IPS-11a (cell line): ENCODE results near the gene CYRIA.

Experiments used
- H3K4me3 ChIP-seq: one replicate; pipeline ENCODE4 v1.5.1; 2013; ENCODE audit warnings: low read depth, low read length, control low read depth

CYRIA gene

DNA sequence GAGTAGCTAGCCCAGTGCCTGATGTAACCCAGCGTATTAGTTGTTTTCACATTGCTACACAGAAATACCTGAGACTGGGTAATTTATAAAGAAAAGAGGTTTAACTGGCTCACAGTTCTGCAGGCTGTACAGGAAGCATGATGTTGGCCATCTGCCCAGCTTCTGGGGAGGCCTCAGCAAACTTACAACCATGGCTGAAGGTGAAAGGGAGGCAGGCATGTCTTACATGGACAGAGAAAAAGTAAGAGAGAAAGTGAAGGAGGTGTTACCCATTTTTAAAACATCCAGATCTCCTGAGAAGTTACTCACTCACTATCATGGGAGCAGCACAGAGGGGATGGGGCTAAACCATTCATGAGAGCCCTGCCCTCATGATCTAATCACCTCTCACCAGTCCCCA, 6.1 kb upstream of the CYRIA start:
- no peak overlapping the region for H3K4me3 ChIP-seq

DNA sequence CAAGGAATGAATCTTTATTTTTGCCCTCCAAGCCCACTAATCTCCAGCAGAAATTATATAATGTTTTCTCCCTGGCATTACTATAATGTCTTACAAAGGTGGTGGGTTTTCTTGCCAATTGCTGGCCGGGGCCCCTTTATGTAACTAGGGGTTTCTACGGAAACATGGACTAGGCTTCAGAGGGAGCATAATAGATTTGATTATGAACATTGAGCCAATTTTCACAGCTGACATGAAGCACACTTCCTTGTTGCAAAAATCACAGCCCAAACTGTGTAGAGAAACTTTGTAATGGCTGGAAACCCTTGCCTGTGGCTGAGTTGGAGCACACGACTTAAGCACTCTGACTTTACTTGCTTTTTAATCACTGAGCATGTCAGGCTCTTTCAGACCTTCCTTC, 3.8 kb upstream of the CYRIA start:
- no peak overlapping the region for H3K4me3 ChIP-seq

DNA sequence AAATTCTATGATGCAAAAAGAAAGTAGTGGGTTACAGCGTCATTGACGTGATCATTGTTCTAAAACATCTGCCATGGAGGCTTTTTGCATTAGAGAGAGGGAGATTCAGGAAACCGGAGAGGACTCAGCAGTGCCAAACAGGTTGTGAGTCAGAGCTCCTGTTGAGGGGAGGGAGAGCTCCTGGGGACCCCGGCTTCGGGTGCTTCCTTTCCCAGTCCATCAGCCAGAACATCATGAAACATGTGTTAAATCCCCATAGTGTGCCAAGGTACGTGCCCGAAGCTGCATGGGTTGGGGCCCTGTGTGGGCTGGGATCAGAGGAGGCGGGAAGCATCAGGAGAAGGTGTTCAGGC, 791 bp upstream of the CYRIA start:
- H3K4me3 ChIP-seq = peak overlapping the region; percentile 30

DNA sequence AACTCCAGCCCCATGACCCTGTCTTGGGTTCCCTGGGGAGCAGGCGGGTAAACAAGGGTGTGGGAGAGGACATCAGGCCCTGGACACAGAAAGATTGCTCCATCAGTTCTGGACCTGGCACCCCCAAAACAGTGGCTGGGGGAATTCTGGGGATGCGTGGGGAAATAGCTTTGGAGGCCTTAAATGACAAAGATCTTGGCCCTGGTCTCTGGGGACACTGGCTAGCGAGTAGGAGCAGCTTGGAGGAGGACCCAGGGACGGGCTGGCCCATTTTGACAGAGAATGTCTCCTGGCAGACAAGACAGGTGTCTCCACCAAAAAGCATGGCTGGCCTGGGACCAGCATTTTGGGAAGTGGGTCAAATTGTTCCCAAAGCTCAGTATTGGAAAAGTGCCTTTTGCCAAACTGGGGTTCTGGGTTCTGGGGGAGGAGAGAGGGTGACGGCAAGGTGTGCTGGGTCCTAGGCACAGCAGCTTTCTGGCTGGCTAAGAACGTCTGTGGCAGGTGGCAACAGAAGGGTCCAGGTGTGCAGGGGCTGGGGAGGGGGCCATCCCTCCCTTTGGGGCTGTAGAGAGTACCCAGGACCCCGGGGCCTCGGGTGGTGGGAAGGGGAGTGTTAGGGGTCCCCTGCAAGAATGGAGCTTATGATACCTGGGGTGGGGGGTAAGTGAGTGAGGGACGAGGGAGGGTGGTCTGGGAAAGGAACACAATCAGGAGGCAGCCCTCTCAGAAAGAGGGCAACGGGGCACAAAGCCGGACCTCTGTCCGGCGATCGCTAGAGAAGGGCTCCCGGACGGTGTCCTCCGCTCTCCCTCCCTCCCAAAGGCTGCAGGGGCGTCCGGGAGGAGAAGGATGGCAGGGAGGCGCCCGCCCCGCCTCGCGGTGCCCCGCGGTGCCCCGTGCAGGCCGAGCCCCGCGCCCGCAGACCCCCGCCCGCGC, 556 bp downstream of the CYRIA start:
- H3K4me3 ChIP-seq = peak overlapping the region; percentile 60

DNA sequence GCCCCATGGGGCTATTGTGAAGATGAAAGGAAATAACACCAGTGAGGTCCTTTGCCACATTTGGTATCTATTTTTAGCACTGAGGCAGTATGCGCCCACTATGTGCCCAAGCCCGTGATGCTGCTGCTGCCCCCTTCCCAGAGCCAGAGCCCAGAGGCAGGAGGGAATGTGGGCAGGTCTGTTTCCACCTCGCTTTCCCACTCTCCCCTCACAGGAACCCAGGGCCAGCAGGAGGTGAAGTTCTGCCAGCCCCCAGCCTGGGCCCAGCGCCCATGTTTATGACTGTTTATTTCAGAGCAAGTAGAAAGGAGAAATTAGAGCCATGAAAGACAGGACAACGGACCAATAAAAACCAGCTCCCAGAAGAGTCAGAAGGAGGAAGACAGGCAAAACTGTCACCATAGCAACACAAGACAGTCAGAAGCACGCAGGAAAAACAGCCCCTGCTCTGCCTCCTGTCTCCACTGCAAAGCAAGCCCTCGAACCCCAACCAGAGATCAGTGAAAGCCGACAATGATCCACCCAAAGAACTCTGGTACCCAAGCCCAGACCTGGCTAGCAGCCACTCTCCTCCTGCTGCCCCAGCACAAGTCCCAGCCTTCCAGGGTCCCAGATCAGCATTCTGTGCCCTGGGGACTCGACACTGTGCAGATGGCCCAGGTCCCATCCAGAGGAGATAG, 1.4 kb downstream of the CYRIA start:
- H3K4me3 ChIP-seq = no peak overlapping the region

DNA sequence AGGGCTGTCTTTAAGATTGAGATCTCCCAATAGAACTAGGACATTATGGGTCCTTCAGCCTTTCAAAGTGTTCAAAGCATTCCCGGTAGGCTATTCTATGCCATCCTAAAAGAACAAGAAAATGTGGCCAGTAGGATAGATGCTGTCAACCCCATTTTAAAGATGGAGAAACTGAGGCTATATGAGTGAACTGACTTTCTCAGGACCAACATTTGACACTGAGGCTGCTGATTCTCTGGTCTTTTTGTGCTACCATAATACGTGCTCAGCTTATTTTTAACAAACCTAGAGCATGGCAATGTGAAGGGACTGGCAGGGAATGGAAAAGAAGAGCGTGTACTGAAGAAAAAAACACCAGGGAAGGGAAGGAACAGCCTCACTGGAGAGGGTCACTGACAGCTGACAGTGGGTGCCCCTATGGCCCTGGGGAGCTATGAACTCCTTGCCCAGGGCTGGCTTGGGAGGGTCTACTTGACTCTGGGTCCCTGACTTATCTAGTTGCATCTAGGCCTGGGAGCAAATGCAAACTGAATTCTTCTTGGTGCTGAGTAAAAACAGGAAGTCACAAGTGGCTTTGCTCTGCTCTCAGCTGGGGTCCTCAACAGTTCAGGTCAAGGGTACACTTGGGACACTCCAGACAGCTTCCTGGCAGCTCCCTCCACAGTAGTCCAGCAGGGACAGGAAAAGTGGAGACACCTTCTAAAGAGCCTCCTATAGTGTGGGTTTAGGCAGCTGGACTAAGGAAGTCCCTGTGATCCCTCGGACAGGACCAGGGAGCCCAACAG, 2.3 kb downstream of the CYRIA start:
- no peak overlapping the region for H3K4me3 ChIP-seq

DNA sequence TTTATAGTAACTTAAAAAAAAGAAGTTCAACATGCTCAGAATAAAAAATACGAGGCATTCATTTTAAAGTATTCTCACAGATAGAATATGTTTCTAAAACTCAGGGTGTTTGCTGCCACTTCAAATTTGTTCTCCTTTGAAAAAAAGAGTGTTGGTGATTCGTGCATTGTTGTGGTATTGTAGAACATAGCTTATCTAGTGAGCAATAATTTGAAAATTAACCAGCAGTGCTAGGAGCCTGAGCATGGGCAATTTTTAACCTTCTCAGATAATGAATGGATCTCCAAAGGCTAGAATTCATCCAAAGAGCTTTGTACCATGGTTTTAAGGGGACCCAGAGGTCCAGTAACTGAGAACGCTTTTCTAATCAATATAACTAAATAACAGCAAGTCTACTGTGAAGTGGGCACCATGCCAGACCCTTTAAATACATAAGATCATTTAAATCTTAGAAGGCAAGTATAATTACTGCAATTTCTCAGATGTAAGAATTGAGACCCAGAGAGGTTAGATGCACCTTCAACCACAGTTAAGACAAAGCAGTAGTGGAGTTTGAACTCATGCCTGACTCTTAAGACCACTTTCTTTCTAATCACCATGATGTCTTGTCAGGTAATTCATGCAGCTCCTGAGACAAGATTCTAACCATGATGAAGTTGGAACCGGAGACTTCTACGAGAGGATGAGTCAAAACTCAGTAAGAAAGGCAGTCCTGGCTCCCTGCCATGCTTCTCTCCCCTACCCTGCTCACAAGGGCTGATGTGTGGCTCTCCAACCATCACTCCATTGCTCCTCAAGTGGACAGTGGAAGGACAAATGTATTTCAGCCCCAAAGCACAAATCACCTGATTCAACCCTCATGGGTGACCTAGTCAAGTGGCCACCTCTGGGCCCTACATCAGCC, 3.4 kb downstream of the CYRIA start:
- H3K4me3 ChIP-seq = no peak overlapping the region

DNA sequence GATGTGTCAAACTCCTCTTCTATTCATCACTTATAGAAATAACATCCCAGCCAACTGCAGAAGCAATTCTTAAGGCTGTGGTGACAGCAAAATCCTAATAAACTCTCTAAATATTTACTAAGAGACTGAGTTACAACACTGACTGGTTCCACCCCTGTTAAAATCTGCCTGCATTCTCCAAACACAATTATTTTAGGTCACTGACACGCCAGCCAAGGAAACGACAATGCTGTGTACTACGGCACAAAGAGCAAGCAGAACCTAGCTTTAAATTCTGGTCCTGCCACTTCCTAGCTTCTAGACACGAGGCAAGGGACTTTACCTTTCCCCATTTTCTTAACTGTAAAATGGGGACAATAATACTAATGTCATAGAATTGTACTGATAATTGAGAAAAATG, 4.1 kb downstream of the CYRIA start:
- no peak overlapping the region for H3K4me3 ChIP-seq

DNA sequence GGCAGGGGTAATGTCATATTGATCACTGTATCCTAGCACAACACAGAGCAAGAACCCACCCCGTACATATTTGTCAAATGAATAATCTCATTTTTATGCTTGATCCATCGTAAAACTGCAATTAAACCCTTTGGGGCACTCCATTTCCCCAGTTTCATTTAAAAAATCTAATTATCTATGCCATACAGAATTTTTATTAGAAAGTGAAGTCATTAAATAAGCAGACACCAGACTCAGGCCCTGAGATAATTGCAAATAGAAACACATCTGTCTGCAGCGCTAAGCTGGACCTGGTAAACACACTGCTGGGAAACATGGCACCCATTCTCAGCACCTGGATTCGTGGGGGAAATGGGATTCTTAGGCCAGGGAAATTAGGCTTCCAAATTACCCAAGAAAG, 5.1 kb downstream of the CYRIA start:
- no peak overlapping the region for H3K4me3 ChIP-seq

DNA sequence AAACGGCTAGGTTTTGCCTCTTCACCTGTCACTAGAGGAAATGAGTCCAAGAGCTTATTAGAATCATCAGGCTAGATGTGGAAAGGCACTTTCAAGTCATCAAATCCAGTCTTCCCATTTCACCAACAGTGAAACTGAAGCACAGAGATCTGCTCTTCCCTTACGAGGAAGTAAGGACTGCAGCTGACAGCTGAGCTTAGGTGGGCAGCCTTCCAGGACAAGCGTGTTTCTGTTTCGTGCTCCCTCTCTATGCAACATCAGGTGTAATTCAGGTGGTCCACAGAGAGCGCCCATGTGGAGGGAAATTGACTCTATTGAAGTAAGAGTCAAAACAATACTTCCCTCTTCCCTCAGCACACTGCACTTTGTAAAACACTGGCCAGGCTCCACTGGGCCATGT, 5.5 kb downstream of the CYRIA start:
- no peak overlapping the region for H3K4me3 ChIP-seq

DNA sequence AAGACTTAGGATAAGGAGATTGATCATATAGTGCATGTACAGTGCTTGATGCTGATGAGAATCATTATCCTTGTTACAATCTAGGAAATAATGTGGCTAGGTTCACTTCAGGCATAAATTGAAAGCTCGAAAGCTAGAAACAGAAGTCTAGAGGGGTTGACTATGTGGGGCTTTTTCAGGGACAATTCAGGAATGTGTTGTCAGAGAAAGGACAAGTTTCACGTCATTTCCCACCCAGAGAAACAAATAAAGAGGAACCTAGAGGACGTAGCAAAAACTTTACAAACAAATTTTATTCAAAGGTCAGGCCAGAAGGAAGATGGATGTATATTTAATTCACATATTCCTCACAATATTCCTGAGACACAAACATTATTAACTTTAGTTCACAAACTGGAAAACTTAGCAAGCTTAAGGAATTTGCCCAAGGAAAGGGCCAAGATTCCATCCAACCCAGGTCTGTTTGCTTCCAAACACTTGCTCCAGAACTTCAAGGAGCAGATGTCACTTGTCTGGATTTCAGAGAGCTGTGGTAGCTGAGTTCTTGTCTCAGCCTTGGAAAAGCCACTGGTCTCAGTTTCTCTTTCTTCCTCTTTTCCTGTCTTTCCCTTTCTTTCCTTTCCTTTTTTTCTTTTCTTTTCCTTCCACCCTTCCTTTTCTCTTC, 7.4 kb downstream of the CYRIA start:
- no peak overlapping the region for H3K4me3 ChIP-seq

DNA sequence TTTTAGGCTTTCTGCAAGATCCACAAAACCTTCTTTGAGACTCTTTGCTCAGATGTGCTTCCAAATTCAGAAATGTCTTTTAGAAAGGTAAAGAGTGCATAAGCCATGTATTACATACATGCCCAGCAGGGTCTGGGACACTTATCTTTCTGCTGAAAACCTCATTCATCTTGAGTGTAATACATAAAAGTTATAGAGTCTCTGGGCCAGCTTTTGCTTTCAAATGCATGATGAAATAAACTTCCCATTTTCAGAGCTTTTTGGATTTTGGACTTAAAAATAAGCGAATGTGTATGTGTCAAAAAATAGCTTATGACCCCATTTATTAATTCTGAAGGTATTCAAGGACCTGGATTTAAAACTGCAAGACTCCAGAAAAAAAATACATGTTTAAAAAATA, 8.0 kb downstream of the CYRIA start:
- H3K4me3 ChIP-seq = no peak overlapping the region

DNA sequence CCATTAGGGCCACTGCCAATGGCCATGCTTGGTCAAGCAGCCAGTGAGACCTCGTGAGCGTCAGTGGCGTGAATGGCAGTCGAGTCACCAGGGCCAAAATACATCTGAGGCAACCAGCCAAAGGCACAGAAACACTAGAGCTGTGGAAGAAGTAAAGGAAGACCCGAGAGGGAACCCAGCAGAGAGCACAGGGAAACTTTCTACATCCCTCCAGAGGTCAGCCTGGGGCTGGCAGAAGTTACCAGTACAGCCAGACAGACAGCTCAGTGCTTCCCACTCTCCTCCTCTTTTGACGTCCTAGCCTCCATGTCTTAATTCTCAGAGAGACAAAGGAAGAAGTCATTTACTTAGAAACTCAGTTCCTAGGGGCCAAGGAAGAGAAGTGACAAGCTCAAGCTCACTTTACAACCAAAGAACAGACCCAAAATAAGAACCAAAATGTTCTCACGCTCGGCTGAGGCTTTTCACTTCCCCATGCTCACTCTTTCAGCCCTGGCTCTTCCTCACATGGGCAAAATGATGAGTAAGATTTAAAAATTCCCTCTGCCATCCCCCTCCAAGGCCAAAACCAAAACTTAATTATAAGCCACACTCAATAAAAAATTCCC, 8.7 kb downstream of the CYRIA start:
- no peak overlapping the region for H3K4me3 ChIP-seq

DNA sequence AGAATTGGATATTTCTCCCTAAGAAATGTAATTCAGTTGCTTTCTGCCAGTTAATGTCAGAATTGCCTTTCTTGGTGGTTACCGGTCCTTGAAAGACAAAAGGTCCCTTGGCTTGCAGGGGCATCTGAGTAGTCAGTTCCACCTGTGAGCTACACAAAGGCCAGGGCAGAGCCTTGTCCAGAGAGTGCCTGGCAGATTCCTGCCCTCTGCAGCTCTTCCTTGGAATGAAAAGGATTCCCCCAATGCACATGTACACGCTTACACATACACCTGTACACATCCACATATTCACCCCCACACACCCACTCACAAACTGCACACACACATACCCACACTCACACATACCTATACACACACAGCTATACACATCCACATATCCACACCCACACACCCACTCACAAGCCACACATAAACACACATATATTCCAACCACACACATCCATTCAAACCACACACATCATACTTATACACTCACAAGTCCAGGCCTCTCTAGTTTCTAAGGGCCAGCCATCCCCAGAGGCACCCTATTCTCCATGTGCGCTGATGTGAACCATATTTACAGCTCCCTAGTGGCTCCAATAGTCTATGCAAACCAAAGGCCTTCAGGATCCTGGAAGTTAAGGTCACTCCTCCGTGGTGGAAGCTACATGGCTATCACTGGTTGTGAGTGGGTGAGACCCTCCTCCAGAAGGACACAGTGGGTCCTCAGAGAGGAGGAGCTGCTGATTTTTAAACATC, 9.6 kb downstream of the CYRIA start:
- H3K4me3 ChIP-seq = no peak overlapping the region

DNA sequence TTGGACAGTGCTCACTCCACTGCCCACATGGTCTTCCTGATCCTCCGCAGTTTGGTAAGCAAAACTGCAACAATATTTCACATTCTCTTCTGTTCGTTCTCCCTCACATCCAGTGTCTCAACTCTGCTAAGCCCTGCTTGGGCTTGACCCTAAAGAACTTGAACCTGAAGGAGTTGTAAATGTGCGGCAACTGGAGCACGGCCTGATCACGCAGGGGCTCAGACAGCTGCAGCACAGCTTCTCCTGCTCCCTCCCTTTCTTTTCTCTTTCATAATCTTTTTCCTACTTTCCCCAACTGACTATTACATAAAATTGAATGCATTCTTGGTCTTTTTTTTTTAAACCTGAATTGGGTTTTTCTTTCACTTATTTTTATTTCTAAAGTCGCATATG, 10.2 kb downstream of the CYRIA start:
- no peak overlapping the region for H3K4me3 ChIP-seq

DNA sequence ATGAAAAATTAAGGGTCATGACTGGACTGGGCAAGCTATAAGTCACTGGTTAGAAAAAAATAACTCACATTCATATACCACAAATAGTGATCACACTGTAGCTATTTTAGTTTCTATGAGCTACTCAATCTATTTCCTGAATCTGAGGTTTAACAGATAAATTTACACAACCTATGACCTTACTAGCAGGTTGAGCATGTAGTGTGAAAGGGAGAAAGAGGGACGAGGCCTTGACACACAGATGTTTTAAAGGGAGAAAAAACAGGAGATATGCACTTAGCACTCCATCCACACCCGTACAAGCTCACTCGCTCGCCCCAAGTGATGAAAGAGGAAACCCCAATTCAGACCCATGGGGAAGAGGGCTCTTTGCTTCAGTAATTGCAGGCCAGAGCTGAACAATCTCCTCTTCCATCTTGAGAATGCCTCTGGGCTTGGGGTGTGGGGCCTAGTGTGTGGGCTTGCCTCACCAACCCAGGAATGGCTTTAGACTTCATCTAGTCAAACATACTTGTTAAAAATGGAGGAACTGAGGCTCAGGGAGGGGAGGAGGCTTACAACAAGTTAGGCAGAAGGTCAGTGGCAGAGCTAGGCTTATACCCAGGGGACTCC, 10.7 kb downstream of the CYRIA start:
- no peak overlapping the region for H3K4me3 ChIP-seq

DNA sequence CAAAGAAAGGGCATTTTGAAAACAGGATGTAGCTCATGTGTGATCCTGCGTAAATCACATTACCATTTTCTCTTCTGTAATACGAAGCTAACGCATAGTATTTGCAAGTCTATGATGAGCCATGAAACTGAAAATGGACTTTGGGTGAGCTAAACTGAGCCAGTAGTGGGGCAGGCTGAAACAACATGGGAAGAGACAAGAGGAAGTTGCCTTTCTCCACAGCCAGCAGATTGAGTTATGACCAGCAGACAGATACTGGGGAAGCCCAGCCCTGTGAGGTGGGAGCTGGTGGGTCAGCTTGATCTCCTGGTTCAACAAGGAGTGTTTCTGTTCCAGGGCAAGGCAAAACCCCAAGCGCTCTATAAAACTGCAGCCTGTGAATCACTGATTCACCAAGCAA, 11.8 kb downstream of the CYRIA start:
- H3K4me3 ChIP-seq = no peak overlapping the region

DNA sequence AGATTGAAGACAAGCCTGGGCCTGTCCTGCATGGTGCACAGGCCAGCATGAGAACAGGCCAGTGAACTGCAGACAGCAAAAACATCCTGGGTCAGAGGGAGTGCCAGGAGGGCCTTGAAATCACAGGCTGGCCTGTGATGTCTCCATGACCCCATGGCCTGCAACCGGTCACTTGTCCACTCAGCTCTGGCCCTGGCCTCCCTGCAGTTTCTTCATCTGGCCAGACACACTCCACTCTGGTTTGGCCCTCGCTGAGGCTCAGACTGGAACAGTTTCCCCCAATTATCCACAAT, 12.6 kb downstream of the CYRIA start:
- H3K4me3 ChIP-seq = no peak overlapping the region
